GM12874 (cell line): ENCODE data around the gene PHKA1.

ENCODE experiments used
- TF ChIP-seq, protein P1 (sequence below): IDR thresholded peaks from 2 replicates; pipeline ENCODE4 v1.5.1; 2011; ENCODE audit warnings: low read depth, mild to moderate bottlenecking, control low read depth, low read length, moderate library complexity; ENCODE audit not compliant: insufficient read depth

Gene PHKA1

DNA sequence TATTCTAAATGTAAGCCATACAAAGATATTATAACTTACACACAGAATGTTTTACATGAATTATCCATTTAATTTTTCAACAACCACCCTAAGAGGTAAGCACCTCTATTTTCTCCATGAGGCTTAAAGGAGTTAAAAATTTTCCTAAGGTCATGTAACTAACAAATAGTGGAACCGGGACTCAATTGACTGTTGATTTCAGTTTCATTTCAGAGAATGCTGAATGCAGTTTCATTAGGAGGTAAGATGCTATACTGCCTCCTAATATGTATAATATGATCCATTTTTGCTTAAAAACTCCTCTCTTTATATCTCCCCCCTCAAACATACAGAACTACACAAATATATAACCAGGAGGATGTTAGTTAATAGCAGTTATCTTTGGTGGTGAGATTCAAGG is 29.1 kb downstream of the PHKA1 start:
- TF ChIP-seq, protein P1, sequence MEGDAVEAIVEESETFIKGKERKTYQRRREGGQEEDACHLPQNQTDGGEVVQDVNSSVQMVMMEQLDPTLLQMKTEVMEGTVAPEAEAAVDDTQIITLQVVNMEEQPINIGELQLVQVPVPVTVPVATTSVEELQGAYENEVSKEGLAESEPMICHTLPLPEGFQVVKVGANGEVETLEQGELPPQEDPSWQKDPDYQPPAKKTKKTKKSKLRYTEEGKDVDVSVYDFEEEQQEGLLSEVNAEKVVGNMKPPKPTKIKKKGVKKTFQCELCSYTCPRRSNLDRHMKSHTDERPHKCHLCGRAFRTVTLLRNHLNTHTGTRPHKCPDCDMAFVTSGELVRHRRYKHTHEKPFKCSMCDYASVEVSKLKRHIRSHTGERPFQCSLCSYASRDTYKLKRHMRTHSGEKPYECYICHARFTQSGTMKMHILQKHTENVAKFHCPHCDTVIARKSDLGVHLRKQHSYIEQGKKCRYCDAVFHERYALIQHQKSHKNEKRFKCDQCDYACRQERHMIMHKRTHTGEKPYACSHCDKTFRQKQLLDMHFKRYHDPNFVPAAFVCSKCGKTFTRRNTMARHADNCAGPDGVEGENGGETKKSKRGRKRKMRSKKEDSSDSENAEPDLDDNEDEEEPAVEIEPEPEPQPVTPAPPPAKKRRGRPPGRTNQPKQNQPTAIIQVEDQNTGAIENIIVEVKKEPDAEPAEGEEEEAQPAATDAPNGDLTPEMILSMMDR, result no peak

- TF ChIP-seq, protein P1, result no peak
Observed at GRCh38 chrX:72683631-72684030, 30.5 kb downstream of the PHKA1 start.

DNA sequence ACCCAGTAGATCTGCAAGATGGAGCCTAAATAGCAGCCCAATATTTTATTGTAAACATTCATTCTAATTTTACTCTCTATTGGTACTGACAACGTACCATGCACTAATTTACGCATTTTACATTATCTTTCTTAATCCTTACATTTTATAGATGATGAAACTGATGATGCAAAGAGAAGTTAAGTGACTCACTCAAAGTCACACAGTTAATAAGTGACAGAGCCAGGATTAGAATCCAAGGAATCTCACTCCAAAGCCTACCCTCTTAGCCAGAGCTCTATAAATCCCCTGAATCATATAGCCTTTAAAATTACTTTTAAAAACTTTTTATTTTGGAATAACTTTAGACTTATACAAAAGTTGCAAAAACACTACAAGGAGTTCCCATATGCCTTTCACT is 37.6 kb downstream of the PHKA1 start:
- TF ChIP-seq, protein P1, result no peak

DNA sequence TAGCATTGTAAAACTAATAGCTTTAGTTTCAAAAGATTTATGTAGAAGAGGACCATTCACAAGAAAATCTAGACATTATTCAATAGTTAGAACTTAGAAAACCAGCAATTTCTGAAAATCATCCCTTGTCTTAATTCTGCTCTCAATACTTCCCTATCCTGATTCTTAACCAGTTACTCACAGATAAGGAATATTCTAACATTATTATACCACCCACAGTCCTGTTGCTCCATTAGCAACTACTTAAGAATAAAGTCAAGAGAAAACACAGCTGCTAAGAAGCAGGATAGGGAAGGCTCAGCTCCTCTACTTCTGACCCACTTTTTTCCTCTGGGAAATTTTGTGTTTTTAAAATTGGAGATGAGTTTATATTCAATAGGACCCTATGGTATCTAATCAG is 47.7 kb downstream of the PHKA1 start:
- TF ChIP-seq, protein P1, result no peak

- TF ChIP-seq, protein P1, result no peak
Observed at GRCh38 chrX:72663737-72664136, 50.4 kb downstream of the PHKA1 start.

- TF ChIP-seq, protein P1, result no peak
Observed at GRCh38 chrX:72662020-72662747, 51.9 kb downstream of the PHKA1 start.

GRCh38 chrX:72659723-72660122 is 54.4 kb downstream of the PHKA1 start:
- TF ChIP-seq, protein P1, result no peak
